T-helper 2 cell treated with Interferon-gamma antibody and Interleukin-4, amounts not matched to agents 100 ng/mL and 5 ng/mL, for 36 hours (primary cell): ENCODE results near the gene FBXO47. TPM values are rescaled to one million over a fixed set of nuclear protein-coding genes. Genes with fewer than 3 reads are reported as not detected.

Source experiments
- intact Hi-C: fragments of 100-400 bp; cut with micrococcal nuclease; formaldehyde crosslinking; loops from one replicate; pipeline ENCODE4 v1.15.1; 2023
- total RNA-seq: library from RNA; stranded (reverse); gene quantifications from 2 replicates; pipeline ENCODE4 v1.2.3, GENCODE V29; 2022

The FBXO47 gene
- total RNA-seq, 1 donor from 2014 or later, result not detected

DNA sequence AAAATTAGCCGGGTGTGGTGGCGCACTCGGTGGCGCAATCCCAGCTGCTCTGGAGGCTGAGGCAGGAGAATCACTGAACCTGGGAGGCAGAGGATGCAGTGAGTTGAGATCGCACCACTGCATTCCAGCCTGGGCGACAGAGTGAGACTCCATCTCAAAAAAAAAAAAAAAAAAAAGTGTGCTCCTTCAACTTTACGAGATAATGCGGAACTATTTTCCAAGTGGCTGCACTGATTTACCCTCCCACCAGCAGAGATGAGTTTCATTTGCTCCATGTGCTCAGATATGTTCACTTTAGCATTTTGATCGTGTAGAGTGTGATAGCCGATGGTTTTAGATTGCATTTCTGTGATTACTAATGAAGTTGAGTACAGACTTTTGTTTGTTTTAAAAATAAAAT lies 61.8 kb downstream of the FBXO47 start:
- intact Hi-C loops, result no loop called here

DNA sequence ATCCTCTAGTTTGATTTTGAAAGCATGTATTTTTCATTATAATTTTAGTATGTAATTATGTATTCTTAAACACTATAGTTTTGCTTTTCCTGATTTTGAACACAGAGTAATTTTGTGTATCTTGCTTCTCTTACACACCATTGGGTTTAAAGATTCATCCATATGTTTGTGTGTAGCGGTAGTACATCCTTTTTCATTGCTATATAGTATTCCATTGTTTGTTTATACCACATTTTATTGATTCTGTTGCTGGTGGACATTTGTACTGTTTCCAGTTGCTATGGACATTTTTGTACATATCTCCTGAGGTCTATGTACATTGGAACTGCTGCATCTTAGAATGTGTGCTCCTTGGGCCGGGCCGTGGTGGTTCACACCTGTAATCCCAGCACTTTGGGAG lies 62.3 kb downstream of the FBXO47 start:
- intact Hi-C loops, result no loop called here

DNA sequence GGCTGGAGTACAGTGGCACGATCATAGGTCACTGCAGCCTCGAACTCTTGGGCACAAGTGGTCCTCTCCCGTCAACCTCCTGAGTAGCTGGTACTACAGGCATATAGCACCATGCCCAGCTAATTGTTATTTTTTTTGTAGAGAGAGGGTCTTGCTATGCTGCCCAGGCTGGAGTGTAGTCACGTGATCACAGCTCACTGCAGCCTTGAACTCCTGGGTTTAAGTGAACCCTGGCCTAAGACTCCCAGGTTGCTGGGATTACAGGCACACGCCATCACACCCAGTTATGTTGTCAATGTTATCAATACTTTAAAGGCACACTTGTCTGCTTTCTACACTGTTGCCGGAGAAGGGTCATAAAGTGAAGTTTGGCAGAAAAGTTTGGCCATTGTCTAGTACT lies 63.8 kb downstream of the FBXO47 start:
- intact Hi-C loops, result no loop called here

DNA sequence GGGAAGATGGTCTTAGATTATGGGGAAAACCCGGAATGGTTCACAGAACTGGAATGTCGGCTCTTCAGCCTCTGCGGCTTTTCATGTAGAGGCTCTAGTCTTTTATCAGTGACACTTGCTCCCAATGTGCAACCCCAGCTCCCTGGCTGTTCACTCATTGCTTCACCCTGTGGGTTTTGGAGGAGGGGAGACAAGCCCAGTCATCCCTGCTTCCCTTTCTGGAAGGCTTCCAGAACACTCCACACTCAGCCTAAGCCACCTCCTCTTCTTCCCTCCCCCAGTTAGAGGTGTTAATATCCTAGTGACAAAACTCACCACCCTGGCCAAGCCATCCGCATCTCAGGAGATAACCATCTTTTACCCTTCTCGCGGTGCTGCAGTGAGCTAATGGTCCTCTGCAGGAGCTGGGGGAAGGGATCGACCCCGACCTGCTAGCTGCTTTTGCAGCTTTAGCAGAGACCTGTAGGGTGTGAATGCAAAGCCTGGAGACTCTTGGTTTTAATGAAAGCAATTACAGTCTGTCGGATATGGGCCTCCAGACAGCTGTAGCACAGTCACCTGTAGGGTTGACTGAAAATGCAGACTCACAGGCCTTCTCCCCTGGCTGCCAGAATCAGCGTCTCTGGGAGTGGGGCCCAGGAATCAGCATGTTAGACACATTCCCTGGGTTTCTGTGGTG lies 66.1 kb downstream of the FBXO47 start:
- intact Hi-C loops, result no loop called here

DNA sequence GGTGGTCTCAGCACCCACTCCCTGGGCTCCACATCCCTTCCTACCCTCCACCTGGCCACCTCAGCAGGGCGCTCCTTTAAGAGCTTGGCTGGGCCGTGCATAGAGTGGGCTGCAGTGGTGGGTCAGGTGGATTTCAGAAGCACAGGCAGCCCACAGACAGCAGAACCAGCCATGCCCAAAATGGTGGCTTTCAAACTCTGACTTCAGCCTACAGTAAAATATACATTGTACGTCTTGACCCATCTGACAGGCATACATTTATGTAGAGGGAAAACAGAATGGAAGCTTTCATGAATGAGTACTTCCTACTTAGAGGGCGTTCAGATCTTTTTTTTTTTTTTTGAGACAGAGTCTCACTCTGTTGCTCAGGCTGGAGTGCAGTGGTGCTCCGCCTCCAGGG lies 67.8 kb downstream of the FBXO47 start:
- intact Hi-C loops, result loop anchor here (2.0 kb wide), 1 partner anchor 47 kb away; the partner anchor contains the start of gene RPL23

DNA sequence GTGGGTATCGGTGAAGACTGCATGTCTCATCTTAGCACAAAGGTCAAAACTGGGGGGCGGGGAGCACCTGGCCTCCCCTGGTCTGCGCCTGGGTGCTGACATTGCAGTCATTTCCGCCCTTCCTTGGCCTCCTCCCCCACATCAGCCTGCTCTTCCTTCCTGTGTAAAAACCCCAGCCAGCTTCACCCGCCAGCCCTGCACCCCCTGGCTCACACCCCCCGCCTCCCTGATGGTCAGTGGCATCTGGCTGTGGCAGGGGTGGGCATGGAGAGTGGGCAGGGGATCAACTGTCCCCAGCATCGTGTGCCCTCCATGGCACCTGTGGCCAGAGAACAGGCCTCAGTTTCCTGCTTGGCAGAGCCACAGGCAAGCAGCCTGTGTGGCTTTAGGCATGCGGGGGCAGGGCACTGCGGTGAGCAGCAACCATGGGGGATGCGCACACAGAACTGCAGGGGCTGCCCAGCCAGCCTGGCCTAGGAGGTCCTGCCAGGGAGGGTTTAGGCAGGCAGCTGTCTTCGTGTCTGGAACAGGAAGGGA lies 68.3 kb downstream of the FBXO47 start:
- intact Hi-C loops, result loop anchor here (1.0 to 2.0 kb wide), 2 partner anchors 28 to 46 kb away; partner anchors contain the start of gene RPL23

DNA sequence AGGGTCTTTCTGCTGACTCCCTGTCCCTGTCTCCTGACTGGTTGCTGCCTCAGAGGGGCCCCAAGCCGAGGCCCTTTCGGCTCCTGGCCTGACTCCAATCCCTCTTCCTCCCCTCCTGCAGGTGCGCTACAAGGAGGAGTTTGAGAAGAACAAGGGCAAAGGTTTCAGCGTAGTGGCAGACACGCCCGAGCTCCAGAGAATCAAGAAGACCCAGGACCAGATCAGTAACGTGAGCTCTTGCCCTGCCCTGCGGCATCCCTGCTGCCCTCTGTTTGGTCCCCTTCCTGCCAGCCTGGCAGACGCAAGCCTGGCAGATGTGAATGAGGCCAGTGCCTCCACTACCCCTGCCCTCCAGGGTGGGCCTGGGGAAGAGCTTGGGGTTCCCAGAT lies 68.9 kb downstream of the FBXO47 start:
- intact Hi-C loops, result loop anchor here (1.0 to 2.0 kb wide), 2 partner anchors 27 to 45 kb away; partner anchors contain the start of gene RPL23

DNA sequence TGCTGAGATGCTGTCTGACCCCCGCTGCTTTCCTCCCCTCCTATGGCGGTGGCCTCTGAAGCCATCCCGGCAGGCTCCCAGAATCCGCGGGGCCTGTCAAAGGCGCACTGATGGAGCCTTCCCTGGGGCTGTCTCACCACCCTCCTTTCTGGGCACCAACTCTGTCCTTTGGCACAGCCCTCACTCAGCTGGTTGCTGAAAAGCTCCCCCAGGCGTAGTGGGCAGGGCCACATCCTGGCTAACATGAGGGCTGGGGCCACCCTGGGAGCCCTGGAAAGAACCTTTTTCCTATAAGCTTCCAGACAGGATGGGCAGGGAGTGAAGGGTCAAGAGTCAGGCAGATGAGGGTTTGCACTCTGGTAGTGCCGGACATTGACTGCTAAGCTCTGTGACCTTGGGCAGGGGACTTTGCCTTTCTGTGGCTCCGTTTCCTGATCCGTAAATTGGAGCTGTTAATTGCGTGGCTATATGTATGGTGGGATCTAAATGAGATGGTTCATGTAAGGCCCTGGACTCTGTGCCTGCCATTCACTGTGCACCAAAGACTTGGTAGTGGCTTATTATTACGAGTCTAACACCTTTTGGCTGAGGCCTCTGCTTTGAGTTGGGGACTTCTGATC lies 69.4 kb downstream of the FBXO47 start:
- intact Hi-C loops, result loop anchor here (1.0 to 2.0 kb wide), 2 partner anchors 26 to 45 kb away; partner anchors contain the start of gene RPL23

DNA sequence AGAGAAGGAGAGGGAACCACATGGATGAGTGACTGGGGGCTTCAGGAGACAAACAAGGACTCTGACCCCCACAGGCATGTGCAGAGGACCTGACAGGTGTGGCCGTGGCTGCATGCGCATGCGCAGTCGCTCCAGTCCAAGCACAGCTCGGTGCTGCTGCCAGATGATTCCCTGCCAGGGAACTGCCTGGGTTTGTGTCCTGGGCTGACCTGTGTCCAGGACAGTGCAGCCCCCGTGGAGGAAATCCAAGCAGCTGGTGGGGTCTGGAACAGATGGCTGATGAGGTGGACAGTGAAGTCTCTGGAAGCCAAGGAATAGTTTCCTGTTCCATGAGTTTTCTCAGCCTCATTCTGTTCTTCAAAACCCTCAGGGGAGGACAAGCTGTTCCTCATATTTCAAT lies 70.0 kb downstream of the FBXO47 start:
- intact Hi-C loops, result no loop called here

DNA sequence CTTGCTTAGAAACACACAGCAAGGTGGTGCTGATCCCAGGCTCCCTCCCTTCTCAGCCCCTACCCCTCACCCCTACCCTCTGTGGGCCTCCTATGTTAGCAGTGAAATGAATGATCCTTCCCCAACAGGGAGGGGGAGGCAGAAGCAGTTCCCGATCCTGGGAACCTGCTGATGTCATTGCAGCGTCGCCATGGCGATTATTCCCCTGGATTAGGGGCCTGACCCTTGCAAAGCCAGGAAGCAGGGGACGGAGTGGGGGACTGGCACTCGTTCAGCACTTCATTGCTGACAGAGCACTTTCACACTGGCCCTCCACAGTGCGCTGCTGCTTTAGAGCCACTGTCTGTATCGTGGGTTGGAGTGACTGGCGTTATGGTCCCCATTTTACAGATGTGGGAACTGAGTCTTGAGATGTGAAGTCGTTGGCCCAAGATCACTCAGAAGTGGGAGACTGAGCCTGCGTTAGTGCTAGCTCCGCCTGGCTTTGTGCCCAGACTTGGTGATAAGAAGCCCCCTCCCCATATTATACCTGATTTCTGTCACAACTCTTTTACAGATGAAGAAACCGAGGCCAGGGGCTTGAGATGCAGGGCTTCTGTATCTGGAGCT lies 70.8 kb downstream of the FBXO47 start:
- intact Hi-C loops, result no loop called here

DNA sequence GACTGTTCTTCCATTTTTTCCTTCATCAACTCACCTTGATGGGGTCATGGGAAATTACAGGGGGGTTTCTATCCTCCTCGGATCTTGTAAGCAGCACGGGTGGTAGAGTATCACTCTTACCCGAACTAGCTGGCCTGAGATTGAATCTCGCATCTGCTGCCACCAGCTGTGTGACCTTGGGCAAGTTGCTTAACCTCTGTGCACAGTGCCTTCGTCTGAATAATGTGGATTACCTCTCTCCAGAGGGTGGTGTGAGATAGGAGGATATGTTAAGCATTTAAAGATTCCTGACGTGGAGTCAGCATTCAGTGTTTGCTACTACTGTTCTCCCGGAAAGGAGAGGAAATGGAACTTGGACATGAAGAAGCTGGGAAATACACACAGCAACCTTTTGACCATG lies 72.9 kb downstream of the FBXO47 start:
- intact Hi-C loops, result no loop called here

DNA sequence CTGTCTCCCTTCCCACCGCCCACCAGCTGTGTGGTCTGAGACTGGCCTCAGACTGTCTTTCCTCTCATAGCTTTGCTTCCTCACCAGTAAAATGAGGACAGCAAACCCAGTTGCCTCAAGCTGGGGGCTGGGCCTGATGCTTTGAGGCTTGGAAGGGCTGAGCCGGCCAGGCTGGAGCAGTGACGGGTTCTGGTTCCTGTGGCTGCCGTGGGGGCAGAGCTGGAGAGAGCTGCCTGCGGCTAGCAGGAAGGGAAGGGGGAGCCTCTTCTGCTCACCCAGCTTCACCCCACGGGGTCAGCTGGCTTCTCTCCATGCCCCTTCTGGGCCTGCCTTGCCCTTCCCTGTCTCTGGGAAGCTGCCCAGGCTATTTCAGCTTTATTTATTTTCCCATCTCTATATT lies 73.6 kb downstream of the FBXO47 start:
- intact Hi-C loops, result no loop called here

DNA sequence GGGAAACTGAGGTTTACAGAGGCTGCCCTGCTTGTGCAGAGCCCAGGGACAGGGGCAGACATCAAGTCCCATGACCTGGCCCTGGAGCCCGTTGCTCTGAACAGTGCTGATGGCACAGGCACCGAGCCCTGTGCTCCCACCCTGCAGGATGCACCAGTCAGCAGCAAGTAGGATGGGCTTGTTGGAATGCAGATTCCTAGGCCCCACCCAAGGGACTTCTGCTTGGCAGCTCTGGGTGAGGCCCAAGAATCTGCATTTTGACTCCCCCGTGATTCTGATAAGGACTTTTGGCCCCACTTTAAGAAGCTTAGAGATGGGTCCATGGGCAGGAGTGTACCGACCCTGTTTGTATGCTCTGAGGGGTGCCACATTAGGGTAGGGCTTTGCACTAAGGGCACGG lies 74.1 kb downstream of the FBXO47 start:
- intact Hi-C loops, result no loop called here

DNA sequence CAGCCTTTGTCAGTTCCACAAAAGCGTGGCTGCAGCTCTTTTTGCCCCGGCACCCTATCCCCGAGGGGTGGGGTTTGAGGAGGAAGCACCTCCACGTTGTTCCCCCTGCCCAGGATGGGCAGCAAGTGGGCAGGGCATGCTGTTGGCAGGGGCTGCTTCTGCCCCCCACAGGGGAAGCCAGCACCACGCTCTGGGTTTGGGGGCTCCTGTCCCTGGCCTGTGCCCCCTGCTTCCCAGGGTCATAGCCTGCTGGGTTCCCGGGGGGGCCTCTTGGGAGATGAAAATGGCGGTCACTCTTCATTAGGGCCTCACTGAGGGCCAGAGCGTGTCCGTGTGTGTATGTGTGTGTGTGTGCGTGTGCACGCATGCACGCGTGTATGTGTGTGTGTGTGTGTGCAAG lies 74.6 kb downstream of the FBXO47 start:
- intact Hi-C loops, result no loop called here

DNA sequence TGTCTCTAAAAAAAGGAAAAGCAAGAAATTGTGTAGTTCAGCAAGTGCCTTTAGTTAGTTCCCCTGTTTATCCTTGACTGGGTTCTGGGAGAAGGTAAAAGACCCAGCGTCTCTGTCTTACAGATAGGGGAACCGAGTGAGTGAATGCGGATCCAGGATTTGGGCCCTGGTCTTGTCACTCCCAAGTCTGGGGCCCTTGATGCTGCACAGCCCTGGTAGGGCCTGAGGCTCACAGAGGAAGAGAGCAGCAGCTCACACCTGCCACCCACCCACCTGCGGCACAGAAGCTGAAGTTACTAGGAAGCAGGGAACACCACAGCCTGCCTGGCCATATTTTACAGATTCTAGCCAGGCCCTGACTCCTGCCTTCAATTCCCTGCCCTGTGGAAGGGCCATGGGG lies 75.1 kb downstream of the FBXO47 start:
- intact Hi-C loops, result no loop called here

DNA sequence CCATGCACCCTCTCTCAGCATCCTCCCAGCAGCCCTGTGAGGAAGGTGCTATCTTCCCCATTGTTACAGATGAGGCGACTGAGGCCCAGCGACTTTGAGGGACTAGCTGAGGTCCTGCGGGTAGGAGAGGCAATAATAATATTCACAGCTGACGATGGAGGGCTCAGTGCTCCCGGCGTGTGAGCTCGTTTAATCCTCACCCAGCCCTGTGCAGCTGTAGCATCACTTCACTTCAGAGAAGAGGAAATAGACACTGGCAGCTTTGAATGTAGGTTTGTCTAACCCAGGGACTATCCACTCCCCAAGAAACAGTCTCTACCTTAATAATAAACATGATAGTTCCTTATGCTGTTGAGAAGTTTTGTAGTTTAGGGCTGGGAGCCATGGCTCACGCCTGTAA lies 75.8 kb downstream of the FBXO47 start:
- intact Hi-C loops, result no loop called here

DNA sequence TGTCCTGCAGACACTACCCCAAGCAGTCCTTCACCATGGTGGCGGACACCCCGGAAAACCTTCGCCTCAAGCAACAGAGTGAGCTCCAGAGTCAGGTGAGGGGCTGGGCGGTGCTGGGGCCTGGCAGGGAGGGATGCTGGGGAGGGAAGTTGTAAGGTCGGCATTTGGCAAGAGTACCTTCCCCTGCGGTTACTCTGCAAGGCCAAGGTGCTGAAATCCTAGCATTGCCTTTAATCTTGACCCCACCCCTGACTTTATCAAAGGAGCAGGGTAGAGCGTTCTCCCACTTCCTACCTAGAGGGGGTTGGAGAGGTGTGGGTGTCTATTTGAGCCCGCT lies 76.8 kb downstream of the FBXO47 start:
- intact Hi-C loops, result no loop called here

DNA sequence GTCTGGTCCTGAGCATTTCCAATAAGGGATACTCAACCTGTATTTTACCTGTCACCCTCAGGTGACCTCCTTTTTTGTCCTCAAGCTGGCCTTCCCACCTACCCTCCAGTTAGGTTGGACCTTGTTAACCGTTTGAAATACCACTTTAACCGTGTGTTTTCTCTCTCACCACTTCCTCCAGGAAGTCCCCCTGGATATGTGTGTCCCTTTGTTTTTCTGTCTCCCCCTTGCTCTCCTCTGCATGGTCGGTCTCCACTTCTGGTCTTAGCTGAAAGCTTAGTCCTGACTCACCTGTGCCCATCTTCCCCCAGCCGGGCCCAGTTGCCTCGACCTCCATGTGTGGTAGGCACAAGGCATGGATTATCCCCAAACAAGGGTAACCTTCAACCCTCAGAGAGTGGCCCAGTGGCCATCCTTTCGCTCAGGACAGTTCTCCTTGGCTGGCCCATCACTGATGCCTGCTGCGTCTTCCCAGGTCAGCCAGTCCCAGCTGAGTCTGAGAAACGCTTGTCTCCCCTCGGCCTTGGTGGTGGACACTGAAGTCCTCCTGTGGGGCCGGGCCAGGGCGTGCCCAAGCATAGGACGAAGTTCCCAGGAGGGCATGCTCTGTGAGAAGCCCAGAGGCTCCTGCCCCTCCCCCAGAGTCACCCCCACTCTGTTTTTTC lies 77.3 kb downstream of the FBXO47 start:
- intact Hi-C loops, result loop anchor here (10.0 kb wide), 1 partner anchor 75 kb away; the partner anchor contains the start of gene FBXO47

DNA sequence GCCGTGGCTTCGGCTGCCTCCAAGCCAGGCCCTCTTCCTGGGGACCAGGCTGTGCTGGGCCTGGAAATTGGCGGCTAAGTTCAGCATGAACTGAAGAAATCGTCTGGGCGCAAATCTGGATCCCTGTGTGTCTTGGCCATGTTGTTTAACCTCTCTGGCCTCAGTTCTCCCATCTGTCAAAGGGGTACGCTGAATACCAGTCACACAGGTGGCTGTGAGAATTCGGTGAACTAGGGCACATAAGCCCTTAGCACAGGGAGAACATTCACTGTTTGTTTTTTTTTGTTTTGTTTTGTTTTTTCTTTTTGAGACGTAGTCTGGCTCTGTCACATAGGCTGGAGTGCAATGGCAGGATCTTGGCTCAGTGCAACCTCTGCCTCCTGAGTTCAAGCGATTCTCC lies 78.4 kb downstream of the FBXO47 start:
- intact Hi-C loops, result loop anchor here (10.0 kb wide), 1 partner anchor 76 kb away; the partner anchor contains the start of gene FBXO47

DNA sequence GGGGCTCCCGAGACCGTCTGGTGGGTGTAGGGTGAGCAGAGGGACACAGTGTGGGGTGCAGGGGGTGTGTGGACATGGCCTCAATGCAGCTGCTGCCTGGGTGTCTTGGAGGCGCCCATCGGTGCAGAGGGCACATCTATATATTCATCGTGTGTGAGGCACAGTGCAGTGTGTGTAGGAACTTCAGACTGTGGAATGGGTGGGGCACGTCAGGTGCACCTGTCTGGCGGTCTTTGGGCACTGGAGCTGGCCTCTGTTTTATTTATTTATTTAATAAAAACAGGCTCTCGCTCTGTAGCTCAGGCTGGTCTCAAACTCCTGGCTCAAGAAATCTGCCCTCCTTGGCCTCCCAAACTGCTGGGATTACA lies 80.6 kb downstream of the FBXO47 start:
- intact Hi-C loops, result loop anchor here (10.0 kb wide), 1 partner anchor 78 kb away; the partner anchor contains the start of gene FBXO47
